HG03342 (cell line): Measurements from ENCODE around the gene RACGAP1.
A peak's percentile ranks its signal among the peaks of the same experiment; 100 is the strongest.

Experiments used
- ATAC-seq: cut with Tn5 transposase; IDR thresholded peaks from one replicate; pipeline ENCODE4 v1.9.1; 2021; ENCODE audit warnings: mild to moderate bottlenecking, moderate library complexity; ENCODE audit not compliant: unreplicated experiment

The RACGAP1 gene

GRCh38 chr12:50057000-50057841 is 31.9 kb upstream of the RACGAP1 start, which contains the start of gene ASIC1:
Gene ASIC1 (plus strand): TSS chr12:50057596. CDS start chr12:50058767, 1,171 bp downstream.
- ATAC-seq = no peak

- ATAC-seq = no peak
These were observed 31.3 kb upstream of the RACGAP1 start for GRCh38 chr12:50056639-50056976.

- peak; percentile 54 for ATAC-seq
These were observed 30.7 kb upstream of the RACGAP1 start for GRCh38 chr12:50055831-50056638.

- no peak for ATAC-seq
These were observed 28.3 kb upstream of the RACGAP1 start for GRCh38 chr12:50053583-50053982.

- ATAC-seq = no peak
These were observed 27.7 kb upstream of the RACGAP1 start for GRCh38 chr12:50052964-50053363.

GRCh38 chr12:50052544-50052943 is 27.2 kb upstream of the RACGAP1 start:
- ATAC-seq = no peak

GRCh38 chr12:50051101-50051806 is 26.0 kb upstream of the RACGAP1 start:
- no peak for ATAC-seq

GRCh38 chr12:50050410-50051098 is 25.3 kb upstream of the RACGAP1 start:
- ATAC-seq = no peak

GRCh38 chr12:50050119-50050385 is 24.8 kb upstream of the RACGAP1 start:
- ATAC-seq = no peak

- no peak for ATAC-seq
These were observed 24.2 kb upstream of the RACGAP1 start for GRCh38 chr12:50049254-50050118.

- ATAC-seq = no peak
These were observed 22.5 kb upstream of the RACGAP1 start for GRCh38 chr12:50047693-50048250.

GRCh38 chr12:50043854-50044253 is 18.6 kb upstream of the RACGAP1 start:
- ATAC-seq = no peak

- ATAC-seq = no peak
These were observed 18.0 kb upstream of the RACGAP1 start for GRCh38 chr12:50043308-50043707.

- ATAC-seq = no peak
These were observed 17.4 kb upstream of the RACGAP1 start for GRCh38 chr12:50042693-50043092.

- no peak for ATAC-seq
These were observed 16.7 kb upstream of the RACGAP1 start for GRCh38 chr12:50041962-50042361.

- ATAC-seq = no peak
These were observed 16.0 kb upstream of the RACGAP1 start for GRCh38 chr12:50041062-50041860.

- ATAC-seq = no peak
These were observed 15.4 kb upstream of the RACGAP1 start for GRCh38 chr12:50040657-50041056.

GRCh38 chr12:50039151-50039835 is 14.0 kb upstream of the RACGAP1 start:
- ATAC-seq = no peak
